Dendritic cell treated with granulocyte-macrophage colony-stimulating factor and Interleukin-4, amounts not matched to agents 40 ng/mL and 50 ng/mL, for 4 days (primary cell): Measurements from ENCODE around the gene SEZ6.

ENCODE experiments used
- H3K27ac Mint-ChIP-seq: one replicate; pipeline ENCODE4 v1.8.0; 2022; ENCODE audit warnings: mild to moderate bottlenecking, mixed read lengths
- H3K27me3 Mint-ChIP-seq: one replicate; pipeline ENCODE4 v1.8.0; 2022; ENCODE audit warnings: mild to moderate bottlenecking, mixed read lengths
- H3K36me3 Mint-ChIP-seq: one replicate; pipeline ENCODE4 v1.8.0; 2022; ENCODE audit warnings: low read depth, mixed read lengths
- H3K4me1 Mint-ChIP-seq: one replicate; pipeline ENCODE4 v1.8.0; 2022; ENCODE audit warnings: low read depth, mixed read lengths
- H3K4me3 Mint-ChIP-seq: one replicate; pipeline ENCODE4 v1.8.0; 2022; ENCODE audit warnings: mild to moderate bottlenecking, moderate library complexity, mixed read lengths
- H3K9me3 Mint-ChIP-seq: one replicate; pipeline ENCODE4 v1.8.0; 2022; ENCODE audit warnings: mixed read lengths
- intact Hi-C: fragments of 100-400 bp; cut with micrococcal nuclease; formaldehyde crosslinking; loops from one replicate; pipeline ENCODE4 v1.15.0; 2022

Gene SEZ6, protein sequence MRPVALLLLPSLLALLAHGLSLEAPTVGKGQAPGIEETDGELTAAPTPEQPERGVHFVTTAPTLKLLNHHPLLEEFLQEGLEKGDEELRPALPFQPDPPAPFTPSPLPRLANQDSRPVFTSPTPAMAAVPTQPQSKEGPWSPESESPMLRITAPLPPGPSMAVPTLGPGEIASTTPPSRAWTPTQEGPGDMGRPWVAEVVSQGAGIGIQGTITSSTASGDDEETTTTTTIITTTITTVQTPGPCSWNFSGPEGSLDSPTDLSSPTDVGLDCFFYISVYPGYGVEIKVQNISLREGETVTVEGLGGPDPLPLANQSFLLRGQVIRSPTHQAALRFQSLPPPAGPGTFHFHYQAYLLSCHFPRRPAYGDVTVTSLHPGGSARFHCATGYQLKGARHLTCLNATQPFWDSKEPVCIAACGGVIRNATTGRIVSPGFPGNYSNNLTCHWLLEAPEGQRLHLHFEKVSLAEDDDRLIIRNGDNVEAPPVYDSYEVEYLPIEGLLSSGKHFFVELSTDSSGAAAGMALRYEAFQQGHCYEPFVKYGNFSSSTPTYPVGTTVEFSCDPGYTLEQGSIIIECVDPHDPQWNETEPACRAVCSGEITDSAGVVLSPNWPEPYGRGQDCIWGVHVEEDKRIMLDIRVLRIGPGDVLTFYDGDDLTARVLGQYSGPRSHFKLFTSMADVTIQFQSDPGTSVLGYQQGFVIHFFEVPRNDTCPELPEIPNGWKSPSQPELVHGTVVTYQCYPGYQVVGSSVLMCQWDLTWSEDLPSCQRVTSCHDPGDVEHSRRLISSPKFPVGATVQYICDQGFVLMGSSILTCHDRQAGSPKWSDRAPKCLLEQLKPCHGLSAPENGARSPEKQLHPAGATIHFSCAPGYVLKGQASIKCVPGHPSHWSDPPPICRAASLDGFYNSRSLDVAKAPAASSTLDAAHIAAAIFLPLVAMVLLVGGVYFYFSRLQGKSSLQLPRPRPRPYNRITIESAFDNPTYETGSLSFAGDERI

DNA sequence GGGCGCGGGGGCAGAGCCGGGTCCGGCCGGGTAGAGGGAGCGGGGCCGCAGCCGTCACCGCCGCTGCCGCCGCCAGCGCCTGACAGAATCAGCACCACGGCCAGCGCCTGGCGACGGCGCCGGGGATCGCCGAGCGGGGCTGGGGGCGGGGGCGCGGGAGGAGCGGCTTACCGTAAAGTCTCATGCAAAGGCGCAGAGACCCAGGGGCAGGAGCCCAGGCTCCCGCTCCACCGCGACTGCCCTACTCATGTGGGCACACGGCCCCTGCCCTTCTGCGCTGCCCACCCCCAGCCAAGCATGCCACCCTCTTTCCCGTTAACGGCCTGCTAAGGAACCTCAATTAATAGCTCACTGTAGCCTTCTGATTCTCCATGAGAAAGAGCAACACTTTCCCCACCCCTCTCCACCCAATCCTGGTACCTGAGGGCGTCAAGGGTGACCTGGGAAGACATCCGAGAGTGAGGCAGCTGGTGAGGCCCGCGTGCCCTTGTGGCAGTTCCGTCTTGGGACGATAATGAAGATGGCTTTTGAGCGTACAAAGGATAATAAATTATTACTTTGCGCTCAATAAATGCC is at the start of gene SEZ6:
Gene SEZ6 (minus strand): TSS at position 98 of the 576 bp plus-strand sequence. CDS start 164 bp downstream, outside the sequence.
- Mint-ChIP-seq H3K9me3 (no peaks in the 10 kb centered on the region), H3K4me3 (no peak within 1 kb of the TSS)

DNA sequence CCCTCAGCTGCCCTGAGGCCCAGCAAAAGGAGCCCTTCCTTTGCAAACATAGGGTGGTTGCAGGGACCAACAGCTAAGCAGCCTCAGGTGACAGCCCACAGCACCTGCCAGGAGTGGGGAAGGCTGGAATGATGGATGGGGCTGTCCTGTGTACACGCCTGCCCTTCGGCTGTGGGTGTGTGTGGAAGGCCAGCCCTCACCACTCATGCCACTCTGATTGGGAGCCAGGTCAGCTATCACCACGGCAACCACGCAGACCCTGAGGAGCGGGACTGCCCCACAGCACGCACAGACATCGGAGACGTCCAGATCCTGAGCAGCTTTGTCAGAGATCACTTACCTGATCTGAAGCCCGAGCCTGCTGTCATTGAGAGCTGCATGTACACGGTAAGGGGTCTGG is 49.0 kb upstream of the SEZ6 start:
- peaks cover 7% of the 10 kb centered on the region for H3K27me3 Mint-ChIP-seq
- no peaks in the 10 kb centered on the region for H3K9me3 Mint-ChIP-seq

More for the DNA sequence above, at the start of gene SEZ6:
- intact Hi-C loops = no loop called here
- H3K27ac Mint-ChIP-seq = no peak within 1 kb of the TSS
- H3K27me3 Mint-ChIP-seq = peaks cover 86% of the 10 kb centered on the region
- H3K4me1 Mint-ChIP-seq = peaks cover 5% of the 10 kb centered on the region
- no peaks in the 10 kb centered on the region for H3K36me3 Mint-ChIP-seq

DNA sequence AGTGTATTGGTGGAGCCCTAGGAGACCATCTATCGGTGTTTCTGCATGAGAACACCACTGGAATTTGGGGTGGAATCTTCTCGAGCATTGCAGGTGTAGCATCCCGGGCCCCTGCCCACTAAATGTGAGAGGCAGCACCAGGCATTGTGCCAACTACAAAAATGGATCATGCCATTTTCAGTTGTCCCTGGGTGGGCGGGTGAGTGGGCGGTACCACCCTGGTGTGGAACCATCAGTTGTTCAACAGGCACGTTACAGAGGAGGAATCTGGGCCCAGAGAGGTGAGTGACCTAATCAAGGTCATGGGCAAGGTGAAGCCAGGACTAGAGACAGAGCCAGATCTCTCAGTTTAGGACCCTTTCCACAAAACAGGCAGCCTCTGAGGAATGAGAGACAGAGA is 45.9 kb upstream of the SEZ6 start:
- intact Hi-C loops = no loop called here
- peaks cover 26% of the 10 kb centered on the region for H3K4me1 Mint-ChIP-seq
- no peaks in the 10 kb centered on the region for H3K9me3 Mint-ChIP-seq
- H3K27ac Mint-ChIP-seq = peak overlapping the region; percentile 32
- no peak overlapping the region for H3K4me3 Mint-ChIP-seq
- no peaks in the 10 kb centered on the region for H3K36me3 Mint-ChIP-seq
- peaks cover 13% of the 10 kb centered on the region for H3K27me3 Mint-ChIP-seq

More for the DNA sequence above, 49.0 kb upstream of the SEZ6 start:
- intact Hi-C loops = no loop called here
- Mint-ChIP-seq H3K4me1 (peaks cover 24% of the 10 kb centered on the region), H3K27ac (no peak overlapping the region), H3K4me3 (no peak overlapping the region), H3K36me3 (no peaks in the 10 kb centered on the region)

DNA sequence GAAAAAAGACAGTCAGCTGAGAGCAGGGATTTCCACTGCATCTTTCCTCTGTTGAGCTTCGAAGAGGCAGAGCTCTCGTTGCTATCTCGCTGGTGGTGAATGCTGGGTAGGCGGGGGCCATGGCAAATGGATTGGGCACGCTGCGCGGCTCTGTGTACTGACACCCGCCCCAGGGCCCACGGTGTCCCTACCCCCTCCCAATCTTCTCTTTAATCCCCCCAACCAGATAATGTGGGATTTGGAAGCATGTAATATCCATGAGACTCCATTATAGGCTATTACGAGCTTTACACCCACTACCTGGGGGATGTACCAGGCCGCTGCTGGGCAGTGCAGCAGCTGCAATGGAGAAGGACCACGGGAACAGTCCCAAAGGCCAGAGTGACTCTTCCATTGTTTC is 45.4 kb upstream of the SEZ6 start:
- Mint-ChIP-seq H3K9me3 (no peaks in the 10 kb centered on the region), H3K4me3 (no peak overlapping the region), H3K4me1 (peaks cover 31% of the 10 kb centered on the region), H3K36me3 (no peaks in the 10 kb centered on the region), H3K27me3 (peaks cover 9% of the 10 kb centered on the region), H3K27ac (no peak overlapping the region)
- intact Hi-C loops = no loop called here

DNA sequence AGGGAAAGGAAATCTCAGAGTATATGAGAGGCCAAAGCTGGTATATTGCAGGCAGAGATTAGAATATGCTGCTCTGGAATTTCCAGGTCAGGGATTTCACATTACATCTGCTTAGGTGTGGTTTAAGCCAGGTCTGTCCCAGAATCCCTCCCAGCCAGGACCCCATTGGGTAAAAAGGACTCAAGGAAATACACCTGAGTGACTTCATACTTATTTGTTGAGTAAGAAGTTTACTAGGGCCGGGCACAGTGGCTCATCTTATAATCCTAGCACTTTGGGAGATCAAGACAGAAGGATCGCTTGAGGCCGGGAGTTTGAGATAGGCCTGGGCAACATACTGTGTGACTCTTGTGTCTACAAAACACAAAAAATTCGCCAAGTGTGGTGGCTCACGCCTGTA is 44.3 kb upstream of the SEZ6 start:
- no peaks in the 10 kb centered on the region for H3K36me3 Mint-ChIP-seq
- H3K27me3 Mint-ChIP-seq = peaks cover 5% of the 10 kb centered on the region
- H3K4me1 Mint-ChIP-seq = peaks cover 39% of the 10 kb centered on the region
- intact Hi-C loops = no loop called here
- H3K4me3 Mint-ChIP-seq = no peak overlapping the region
- no peak overlapping the region for H3K27ac Mint-ChIP-seq
- H3K9me3 Mint-ChIP-seq = no peaks in the 10 kb centered on the region

DNA sequence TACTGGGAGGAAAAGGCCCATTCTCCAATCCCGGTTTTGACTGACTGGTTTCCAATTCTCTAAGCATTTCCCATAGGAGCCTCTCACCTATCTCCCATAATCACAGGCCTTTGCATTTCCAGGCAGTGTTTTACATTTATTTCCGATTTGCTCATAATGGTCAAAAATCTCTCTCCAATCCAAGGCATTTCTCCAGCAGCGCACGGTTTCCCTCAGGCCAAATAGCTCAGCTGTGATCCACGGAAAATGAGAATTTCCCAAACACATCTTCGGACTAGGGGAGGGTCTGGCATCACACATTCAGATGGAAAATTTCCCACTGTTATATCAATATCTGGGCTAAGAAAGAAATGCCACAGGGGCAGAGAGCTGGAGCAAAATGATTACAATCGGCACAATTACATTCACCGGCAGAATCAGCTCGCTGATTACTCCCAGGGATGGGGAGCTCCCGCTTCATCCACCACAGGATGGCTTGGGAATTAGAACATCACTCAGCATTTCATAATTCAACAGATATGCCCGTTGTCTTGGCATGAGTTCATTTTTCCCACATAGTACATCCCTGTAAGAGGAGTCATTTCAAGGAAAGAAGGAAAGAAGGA is 43.8 kb upstream of the SEZ6 start:
- Mint-ChIP-seq H3K27me3 (peaks cover 5% of the 10 kb centered on the region), H3K27ac (no peak overlapping the region), H3K9me3 (no peaks in the 10 kb centered on the region), H3K4me1 (peaks cover 43% of the 10 kb centered on the region), H3K36me3 (no peaks in the 10 kb centered on the region), H3K4me3 (no peak overlapping the region)
- intact Hi-C loops = no loop called here

DNA sequence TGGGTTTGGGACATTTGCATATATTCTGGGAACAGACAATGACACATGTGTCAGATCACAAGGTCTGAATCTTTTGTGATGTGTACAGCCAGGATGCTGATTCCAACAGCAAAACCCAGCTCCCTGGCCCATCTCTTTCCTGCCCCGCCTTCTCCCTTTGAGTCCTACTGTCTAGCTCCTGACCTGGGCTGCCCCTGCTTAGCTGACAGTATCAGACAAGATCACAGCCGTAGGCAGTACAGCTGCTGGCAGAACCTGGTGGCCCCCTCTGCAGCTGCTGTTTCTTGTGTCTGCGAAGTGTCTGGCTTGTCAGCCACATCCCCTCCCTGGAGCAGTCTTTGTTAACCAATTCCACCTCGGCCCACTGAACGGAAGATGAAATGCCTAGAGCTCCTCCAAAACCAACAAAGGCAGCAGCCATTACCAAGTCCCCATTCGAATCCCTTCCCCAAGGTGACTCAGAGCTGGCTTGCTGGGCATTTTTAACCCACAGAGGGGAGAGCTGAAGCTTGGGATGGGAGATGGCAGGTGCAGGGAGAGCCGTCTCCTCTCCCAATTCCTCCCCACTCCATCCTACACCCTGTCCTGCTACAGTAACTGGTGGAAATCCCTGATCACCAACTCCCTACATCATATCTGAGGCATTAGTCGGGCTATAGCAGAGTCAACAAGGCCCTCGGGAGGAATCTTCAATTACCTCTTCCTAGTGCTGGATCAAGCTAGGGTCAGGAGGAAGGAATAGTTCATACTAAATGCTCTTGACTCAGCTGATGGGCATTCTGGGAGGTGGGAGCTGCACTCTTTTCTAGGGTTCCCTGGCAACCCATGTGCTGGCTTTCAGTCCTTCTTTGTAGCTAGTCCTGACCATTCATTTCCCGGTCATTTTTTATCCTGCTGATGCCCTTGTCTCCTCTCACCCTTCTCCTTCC is 42.9 kb upstream of the SEZ6 start:
- Mint-ChIP-seq H3K9me3 (no peaks in the 10 kb centered on the region), H3K27me3 (peaks cover 5% of the 10 kb centered on the region), H3K4me3 (no peak overlapping the region), H3K36me3 (no peaks in the 10 kb centered on the region), H3K4me1 (peaks cover 53% of the 10 kb centered on the region), H3K27ac (peak overlapping the region; percentile 33)
- intact Hi-C loops = no loop called here

DNA sequence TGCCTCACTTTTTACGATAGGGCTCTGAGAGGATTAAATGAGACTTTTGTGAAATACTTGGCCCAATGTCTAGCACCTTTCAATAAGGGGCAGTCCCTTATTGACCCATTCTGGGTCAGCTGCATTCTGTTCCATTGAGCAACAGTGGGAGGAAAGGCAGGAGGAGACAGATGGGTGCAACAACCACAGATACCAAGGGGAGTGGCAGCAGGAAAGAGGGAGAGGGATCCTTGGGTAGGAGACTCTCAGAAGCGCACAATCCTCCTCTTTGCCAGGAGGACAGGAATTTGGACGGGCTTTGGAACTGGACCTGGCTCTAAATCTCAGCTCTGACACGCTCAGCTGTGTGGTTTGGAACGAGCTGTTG is 40.6 kb upstream of the SEZ6 start:
- H3K4me1 Mint-ChIP-seq = peaks cover 64% of the 10 kb centered on the region
- H3K9me3 Mint-ChIP-seq = no peaks in the 10 kb centered on the region
- intact Hi-C loops = no loop called here
- H3K27ac Mint-ChIP-seq = peak overlapping the region; percentile 73
- H3K4me3 Mint-ChIP-seq = no peak overlapping the region
- H3K36me3 Mint-ChIP-seq = no peaks in the 10 kb centered on the region
- H3K27me3 Mint-ChIP-seq = peaks cover 5% of the 10 kb centered on the region

DNA sequence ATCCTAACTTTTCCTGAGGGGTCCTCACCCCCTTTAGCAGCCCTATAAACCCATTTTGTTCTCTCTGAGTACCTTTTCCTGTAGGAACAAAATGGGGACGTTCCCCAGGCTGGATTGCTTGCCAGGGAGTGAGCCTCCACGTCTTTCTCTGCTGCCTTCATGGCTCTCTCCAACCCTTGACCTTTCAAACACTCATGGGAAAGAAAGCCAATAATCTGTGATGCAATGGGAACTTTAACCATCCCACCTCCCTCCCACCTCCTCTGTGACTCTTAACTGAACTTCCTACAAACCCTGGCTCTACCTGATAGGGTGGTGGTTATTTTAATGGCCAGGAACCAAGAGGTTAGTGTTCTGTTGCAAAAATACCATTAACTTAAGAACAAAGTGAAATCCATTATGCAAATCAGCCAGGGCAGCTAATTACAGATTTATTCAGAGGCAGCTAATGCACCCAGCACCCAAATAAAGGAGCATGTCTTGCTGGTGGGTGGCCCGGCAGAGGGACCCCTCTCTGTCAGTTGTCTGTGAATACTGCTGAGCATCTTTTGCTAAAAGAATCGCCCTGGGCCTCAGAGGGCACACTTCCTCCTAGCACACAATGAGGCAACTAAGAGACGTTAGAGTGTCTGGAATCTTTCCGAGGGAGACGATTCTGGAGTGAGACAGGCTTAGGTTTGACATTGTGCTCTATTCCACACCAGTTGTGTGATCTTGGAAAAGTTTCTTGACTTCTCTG is 40.1 kb upstream of the SEZ6 start:
- Mint-ChIP-seq H3K36me3 (no peaks in the 10 kb centered on the region), H3K9me3 (no peaks in the 10 kb centered on the region), H3K27me3 (peaks cover 5% of the 10 kb centered on the region), H3K27ac (peak overlapping the region; percentile 73), H3K4me3 (no peak overlapping the region), H3K4me1 (peaks cover 70% of the 10 kb centered on the region)
- intact Hi-C loops = no loop called here

DNA sequence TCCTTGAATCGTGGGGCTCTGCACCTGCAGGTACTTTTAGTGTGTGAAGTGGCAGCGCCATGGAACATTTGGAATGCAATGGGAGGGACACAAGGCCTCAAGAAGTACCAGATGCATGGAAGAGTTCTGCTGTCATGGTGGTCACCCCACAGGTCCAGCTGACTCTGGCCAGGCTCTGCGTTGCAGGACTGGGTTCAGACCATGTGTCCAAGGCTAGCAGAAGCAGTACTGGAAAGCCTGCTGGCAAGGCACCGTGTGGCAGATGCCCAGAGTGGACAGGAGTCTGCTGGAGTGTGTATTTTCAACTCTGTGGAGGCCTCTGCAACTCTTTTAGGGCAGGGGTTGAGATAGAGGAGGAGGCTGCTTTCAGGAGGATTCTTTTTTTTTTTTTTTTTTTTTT is 39.2 kb upstream of the SEZ6 start:
- peak overlapping the region; percentile 95 for H3K27ac Mint-ChIP-seq
- H3K9me3 Mint-ChIP-seq = no peaks in the 10 kb centered on the region
- H3K36me3 Mint-ChIP-seq = no peaks in the 10 kb centered on the region
- H3K4me1 Mint-ChIP-seq = peaks cover 79% of the 10 kb centered on the region
- peaks cover 5% of the 10 kb centered on the region for H3K27me3 Mint-ChIP-seq
- intact Hi-C loops = no loop called here
- no peak overlapping the region for H3K4me3 Mint-ChIP-seq

DNA sequence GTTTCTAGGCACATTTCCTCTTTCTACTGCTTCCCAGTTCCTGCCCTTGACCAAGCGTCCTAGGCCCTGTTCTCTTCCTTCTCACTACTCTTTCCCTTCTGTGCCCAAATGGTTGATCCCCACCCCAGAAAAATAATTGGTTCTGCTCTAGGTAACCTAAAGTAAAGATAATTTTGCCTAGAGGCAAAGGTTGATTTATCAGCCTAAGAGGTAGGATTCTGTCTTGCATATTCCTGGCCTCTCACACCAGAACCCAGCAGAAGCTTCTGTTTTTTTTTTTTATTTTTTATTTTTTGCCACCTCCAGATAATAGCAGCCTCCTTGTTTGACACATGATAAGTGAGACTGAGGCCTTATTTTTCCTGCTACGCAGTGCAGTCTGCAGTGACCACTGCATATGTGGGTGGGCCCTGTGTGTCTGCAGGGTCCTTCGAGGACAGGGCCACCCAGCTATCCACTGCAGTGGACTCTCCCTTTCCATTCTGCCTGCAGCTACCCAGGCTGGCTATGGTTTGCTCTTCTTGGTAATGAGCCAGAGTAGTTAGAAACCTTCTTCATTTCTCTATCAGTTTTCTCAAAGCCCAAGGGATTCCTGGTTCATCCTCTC is 37.8 kb upstream of the SEZ6 start:
- Mint-ChIP-seq H3K27me3 (peaks cover 3% of the 10 kb centered on the region), H3K9me3 (no peaks in the 10 kb centered on the region), H3K4me3 (peak overlapping the region; percentile 17), H3K4me1 (peaks cover 75% of the 10 kb centered on the region), H3K36me3 (no peaks in the 10 kb centered on the region), H3K27ac (peak overlapping the region; percentile 95)
- intact Hi-C loops = loop anchor here (5.0 kb wide), 2 partner anchors 34 to 69 kb away; no protein-coding TSS in a partner anchor
